DMS 273 treated with DMSO at 0.1 percent for 48 hours (cell line): ENCODE results near the gene DPYSL4.

ENCODE experiments used
- DNase-seq: peaks from one replicate; lab custom pipeline; 2025; lab: John Stamatoyannopoulos, UW

Gene DPYSL4

DNA sequence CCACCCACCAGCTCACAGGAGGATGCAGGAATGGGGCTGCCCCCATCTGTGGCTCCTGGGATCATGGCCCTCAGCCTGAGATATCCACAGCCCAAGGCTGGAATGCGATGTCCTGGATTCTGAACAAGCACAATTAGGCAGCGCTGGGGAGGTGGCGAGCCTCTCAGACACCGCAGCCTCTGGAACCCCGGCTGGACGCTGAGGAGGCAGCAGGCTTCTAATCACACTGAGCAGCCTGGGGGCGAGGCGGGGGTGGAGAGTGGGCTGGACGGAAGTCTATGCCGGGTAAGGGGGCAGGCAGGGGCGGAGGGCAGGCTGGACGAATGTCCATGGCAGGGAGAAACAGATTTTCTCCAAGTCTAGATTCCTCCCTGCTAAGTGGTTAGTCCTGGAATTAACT, 56.4 kb downstream of the DPYSL4 start:
- no peak for DNase-seq

DNA sequence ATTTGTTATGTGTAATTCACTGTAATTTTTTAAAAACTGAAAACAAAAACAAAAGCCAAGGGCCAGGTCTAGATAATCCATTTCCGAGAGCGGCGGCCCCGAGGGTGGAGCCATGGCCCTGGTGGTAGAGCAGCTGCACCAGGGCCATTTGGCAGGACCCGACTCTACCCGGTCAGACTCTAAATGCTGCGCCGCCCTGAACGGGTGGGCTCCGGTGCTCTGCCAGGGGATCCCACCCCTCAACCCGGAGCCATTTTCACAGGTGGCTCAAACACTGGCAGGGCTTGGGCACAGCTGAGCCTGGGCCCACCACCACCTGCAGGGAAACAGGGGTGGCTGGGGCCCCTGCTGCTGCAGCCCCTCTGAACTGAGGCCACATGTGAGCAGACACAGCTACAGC, 56.9 kb downstream of the DPYSL4 start:
- DNase-seq, result no peak

DNA sequence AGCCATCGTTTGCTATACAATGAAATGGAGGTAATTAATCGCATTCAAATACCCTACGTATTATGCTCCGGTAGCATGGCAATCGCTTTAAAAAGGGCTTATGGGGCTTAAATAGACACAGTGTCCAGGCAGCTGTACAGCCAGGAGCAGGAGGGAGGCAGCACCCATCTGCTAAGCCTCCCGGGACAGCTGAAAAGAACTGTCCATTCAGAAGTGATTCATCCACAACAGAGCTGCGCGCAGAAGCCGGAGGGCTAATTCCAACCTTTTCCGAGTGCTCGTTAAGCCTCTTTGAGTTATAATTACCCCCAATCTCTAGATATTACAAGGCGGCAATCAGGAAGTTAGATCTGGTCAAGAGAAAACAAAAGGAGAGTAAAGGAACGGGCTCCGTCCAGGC, 58.3 kb downstream of the DPYSL4 start:
- no peak for DNase-seq

DNA sequence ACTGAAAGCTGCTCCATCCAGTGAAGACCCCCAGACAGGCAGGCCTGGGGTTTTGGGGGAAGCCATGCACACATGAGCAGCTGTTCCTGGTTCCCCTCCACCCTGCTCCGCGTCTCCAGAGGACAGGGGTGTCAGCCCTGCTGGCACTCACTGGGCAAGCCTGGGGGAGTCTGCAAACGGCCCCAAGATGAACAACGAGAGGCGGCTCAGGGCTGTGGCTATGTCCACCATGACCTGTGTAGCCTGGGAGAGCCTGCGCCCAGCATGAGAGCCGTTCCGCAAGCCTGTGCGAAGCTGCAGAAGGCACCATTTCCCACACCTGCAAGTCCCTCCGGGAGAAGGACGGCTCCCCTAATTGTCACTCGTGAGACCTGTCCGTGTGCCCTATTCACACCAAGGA, 59.5 kb downstream of the DPYSL4 start:
- DNase-seq, result no peak

DNA sequence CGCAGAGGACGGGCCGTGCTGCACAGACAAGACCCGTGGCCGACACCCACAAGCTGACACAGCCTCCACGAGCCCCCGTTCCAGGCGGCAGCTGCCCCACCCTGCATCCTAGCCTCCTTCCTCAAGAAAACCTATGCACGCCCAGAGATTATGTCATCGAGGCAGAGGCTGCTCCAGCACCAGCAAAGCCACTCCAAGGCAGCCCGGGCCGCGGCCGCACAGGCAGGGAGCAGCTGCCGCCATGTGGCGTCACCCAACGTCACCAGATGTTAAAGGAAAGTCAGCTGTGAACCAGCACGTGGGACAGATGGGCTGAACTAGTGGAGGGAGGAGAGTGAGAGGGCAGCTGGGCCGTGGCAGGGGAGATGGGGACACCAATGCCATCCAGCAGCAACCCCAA, 61.2 kb downstream of the DPYSL4 start:
- peak; percentile 24 for DNase-seq

DNA sequence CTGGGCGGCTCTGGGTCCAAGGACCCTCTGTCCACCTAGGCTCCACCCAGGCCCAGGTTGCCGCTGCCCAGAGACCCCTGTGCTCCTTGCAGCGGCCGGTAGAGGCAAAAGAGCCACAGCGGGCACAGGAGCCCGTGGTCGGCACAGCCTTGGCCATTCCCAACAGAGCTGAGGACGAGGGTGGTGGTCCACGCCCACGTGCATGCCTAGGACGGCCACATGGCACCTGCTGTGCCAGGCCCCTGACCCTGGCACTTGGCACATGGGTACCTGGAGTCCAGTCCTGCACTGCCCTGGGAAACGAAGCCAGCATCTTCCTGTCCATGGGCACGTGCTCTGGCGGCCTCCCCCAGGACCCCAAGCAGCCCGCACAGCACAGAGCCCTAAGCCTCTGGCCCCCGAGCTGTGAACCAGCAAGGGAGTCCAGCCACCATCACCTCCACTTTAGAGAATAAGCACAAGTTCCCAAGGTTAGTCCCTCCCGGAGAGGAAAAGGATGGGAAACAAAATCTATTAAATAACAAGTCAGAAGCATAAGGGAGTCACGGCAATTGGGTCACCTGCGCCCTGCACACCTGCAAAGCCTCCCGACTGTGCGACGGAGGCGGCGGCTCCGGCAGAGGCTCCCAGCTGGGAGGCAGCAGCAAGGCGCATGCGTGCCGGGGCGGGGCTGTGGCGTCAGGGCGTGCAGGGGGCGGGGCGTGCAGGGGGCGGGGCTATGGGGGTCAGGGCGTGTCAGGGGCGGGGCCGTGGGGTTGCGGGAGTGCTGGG, 61.9 kb downstream of the DPYSL4 start:
- DNase-seq, result no peak

DNA sequence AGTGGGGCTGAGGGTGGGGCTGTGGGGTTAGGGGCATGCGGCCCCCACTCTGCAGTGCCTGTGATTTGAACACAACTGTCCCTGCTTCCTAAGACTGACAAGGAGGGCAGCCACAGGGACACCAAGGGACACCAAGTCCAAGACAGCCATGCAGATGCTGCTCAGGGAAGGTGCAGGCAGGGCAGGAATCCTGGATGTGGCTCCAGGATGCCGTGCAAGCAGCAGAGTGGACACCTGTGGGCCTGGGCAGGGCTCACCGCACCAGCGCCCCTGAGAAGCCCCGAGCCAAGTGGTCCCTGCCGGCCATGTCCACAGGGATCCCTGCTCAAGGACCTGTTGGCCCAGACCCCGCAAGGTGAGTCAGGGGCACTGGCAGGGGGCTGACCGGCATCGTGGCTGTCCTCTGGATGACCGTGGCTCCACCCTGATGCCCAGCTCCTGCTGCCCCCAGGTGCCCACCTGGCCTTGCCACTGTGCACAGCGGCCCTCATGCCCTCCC, 62.5 kb downstream of the DPYSL4 start:
- DNase-seq, result no peak

DNA sequence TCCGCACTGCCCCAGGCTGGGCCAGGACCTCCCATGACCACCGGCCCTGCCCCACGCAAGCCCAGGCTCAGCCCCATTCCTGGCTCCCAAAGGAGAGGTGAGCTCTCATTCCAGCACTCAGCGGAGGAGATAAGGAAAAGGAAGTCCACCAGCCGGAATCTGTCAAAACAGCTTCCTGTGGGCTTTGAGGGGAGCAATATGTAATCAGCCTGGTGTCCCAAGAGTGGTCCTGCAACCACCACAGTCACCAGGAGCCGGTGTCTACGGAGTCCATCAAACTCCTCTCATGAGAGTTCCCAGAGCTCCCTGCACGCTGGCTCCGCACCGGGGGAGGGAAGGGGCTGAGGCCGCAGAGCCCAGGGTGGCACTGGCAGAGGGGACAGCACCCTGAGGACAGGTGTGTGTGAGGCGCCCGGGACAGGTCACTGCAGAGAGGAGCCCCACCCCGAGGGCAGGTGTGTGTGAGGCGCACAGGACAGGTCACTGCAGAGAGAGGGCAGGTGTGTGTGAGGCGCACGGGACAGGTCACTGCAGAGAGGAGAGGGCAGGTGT, 63.2 kb downstream of the DPYSL4 start:
- no peak for DNase-seq

DNA sequence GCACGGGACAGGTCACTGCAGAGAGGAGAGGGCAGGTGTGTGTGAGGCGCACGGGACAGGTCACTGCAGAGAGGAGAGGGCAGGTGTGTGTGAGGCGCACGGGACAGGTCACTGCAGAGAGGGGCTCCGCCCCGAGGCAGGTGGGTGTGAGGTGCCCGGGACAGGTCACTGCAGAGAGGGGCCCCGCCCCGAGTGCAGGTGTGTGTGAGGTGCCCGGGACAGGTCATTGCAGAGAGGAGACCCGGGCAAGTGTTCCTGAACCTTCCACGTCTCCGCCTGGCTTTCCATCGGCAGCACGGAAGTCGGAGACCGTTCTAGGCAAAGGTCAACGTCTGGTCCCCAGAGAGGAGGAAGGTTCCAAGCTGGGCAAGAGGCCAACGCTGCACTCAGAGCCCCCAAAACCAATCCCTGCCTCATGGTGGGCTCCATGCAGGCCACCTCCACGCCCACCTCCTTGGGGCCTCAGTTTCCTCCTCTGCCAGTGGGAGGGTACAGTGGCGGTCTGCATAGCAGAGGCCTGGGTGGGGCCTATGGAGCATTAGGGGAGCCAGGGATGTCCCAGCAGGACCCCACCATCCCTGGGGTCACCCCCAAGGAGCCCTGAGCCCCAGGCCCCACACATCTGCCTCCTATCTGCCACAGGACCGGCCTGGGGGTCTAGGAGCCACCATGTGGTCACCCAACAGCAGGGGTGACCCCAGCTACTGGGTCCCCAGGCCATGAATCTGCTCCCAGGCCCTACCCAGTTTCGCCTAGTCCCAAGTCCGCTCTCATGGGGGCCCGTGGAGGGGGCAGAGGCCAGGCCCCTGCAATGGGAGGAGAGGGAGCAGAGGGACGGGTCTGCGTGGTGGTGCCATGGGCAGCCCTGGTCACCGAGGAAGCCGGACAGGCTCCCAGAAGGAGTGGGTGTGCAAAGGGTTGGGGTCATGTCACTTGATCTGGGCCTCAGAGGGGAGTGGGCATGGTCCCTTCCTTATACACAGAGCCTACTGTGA, 64.0 kb downstream of the DPYSL4 start:
- no peak for DNase-seq

DNA sequence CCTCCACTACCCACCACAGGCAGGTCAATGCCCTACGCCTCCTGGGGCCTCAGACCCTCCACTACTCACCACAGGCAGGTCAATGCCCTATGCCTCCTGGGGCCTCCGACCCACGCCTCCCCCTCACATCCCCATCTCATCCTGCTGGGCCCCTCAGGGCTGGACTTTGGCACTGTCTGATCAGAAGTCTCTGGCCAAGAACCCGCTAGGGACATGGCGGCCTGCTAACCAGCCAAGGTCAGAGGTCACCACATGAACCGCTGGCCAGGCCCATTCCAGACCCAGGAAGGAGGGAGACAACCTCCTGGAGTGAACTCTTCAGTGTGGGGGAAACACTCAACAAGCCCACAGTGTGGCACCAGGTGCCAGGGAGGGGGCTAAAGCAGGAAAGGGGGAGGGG, 65.2 kb downstream of the DPYSL4 start:
- no peak for DNase-seq

DNA sequence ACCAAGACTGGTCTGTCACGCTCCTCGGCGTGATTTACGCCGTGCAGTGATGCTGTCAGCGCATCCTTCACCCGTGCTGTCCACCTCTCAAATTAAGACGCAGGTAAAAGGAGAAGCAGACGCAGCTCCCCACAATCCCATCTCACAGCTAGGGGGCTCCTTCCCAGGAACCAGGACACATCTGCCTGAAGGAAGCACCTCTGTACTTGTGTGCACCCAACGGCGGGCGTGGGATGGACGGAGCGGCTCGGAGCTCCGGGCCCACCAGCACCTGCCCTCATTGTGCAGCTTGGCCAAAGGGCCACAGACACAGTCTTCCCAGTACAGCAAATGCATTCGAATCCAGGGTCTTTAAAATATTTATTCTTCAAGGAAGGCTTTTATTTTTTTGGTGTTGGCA, 65.7 kb downstream of the DPYSL4 start:
- no peak for DNase-seq

DNA sequence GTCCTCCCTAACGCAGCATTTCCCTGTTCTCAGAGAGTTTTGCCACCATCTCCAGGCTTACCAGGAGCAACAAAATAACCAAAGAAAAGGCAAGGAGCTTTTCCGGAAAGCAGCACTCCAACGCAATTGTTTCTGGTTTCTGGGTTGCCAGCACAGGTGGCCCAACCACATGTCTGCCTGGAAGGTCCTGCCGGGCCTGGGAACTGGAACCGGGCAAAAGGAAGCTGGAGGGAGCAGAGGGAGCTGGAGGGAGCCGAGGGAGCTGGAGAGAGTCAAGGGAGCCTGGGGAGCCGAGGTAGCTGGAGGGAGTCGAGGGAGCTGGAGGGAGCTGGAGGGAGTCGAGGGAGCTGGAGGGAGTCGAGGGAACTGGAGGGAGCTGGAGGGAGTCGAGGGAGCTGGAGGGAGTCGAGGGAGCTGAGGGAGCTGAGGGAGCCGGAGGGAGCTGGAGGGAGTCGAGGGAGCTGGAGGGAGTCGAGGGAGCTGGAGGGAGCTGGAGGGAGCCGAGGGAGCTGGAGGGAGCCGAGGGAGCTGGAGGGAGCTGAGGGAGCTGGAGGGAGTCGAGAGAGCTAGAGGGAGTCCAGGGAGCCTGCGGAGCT, 66.4 kb downstream of the DPYSL4 start:
- DNase-seq, result no peak

DNA sequence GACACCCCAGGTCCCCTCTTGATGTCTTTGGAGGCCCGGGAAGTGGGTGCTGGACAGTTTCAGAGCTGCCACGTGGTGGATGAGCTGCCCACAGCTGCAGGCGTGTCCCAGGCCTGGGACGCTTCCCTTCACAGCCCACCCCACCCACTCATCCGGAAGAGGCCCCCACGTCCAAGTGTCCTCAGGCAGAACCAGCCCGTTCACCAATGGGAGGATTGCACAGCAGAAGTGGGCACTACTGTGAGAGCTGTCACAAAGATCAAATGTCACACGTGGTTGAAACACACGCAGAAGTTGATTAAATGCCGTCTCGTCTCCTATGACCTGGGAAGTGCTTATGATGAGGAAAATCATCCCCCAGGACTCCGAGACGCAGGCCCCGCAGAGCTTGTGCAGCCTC, 68.1 kb downstream of the DPYSL4 start:
- no peak for DNase-seq
